ENCODE data around the gene C1QTNF8.

C1QTNF8 gene

GRCh38 chr16:1096169-1097082 is at the start of gene C1QTNF8:
Gene C1QTNF8, minus strand, starts transcription at chr16:1096244. Its CDS starts 1,322 bp downstream, at chr16:1094922.
- no peak for DNase-seq

GRCh38 chr16:1145383-1146100 is 49.5 kb upstream of the C1QTNF8 start:
- DNase-seq: no peak

GRCh38 chr16:1144476-1145382 is 48.7 kb upstream of the C1QTNF8 start:
- DNase-seq: no peak

- no peak for DNase-seq
Observed at GRCh38 chr16:1143761-1144450, 47.9 kb upstream of the C1QTNF8 start.

- no peak for DNase-seq
Observed at GRCh38 chr16:1142911-1143310, 46.9 kb upstream of the C1QTNF8 start.

GRCh38 chr16:1141716-1142115 is 45.7 kb upstream of the C1QTNF8 start:
- DNase-seq: no peak

- DNase-seq: no peak
Observed at GRCh38 chr16:1141191-1141590, 45.1 kb upstream of the C1QTNF8 start.

GRCh38 chr16:1140582-1141162 is 44.6 kb upstream of the C1QTNF8 start:
- DNase-seq: no peak

GRCh38 chr16:1137604-1138003 is 41.6 kb upstream of the C1QTNF8 start:
- no peak for DNase-seq

- DNase-seq: no peak
Observed at GRCh38 chr16:1135459-1135825, 39.4 kb upstream of the C1QTNF8 start.

GRCh38 chr16:1134776-1135458 is 38.9 kb upstream of the C1QTNF8 start:
- no peak for DNase-seq

GRCh38 chr16:1133810-1134520 is 37.9 kb upstream of the C1QTNF8 start:
- DNase-seq: no peak

GRCh38 chr16:1133271-1133670 is 37.2 kb upstream of the C1QTNF8 start:
- no peak for DNase-seq

- no peak for DNase-seq
Observed at GRCh38 chr16:1132431-1132830, 36.4 kb upstream of the C1QTNF8 start.

- DNase-seq: no peak
Observed at GRCh38 chr16:1131378-1131994, 35.4 kb upstream of the C1QTNF8 start.

GRCh38 chr16:1130382-1130781 is 34.3 kb upstream of the C1QTNF8 start:
- DNase-seq: no peak

GRCh38 chr16:1129106-1129960 is 33.3 kb upstream of the C1QTNF8 start:
- no peak for DNase-seq

- DNase-seq: no peak
Observed at GRCh38 chr16:1127971-1128715, 32.1 kb upstream of the C1QTNF8 start.

- no peak for DNase-seq
Observed at GRCh38 chr16:1127101-1127500, 31.1 kb upstream of the C1QTNF8 start.
